Esophagus squamous epithelium (tissue), 5 donors: ENCODE data around the gene ITGB7. TPM values are rescaled to one million over a fixed set of nuclear protein-coding genes. Genes with fewer than 3 reads are reported as not detected.

Experiments
- DNase-seq: peaks from one replicate; lab custom pipeline; 2025; lab: John Stamatoyannopoulos, UW
- H3K27ac ChIP-seq, 4 donors: fragments of 200-600 bp; sonication (generic); one replicate each; pipeline ENCODE4 v1.5.1; 2016 to 2019; ENCODE audit warnings: mild to moderate bottlenecking in 1 of 4
- H3K27me3 ChIP-seq, 4 donors: fragments of 200-600 bp; sonication (generic); 1 replicate in 3 of 4; 2 replicates in 1 of 4; pipeline versions ENCODE4 v1.5.1 to v1.6.0; 2017 to 2021; ENCODE audit warnings: antibody characterized with exemption in 1 of 4
- H3K36me3 ChIP-seq, 3 donors: fragments of 200-600 bp; sonication (generic); one replicate each; pipeline ENCODE4 v1.5.1; 2016 to 2019
- H3K4me1 ChIP-seq, 3 donors: fragments of 200-600 bp; sonication (generic); one replicate each; pipeline ENCODE4 v1.5.1; 2017 to 2019
- H3K4me3 ChIP-seq, 4 donors: fragments of 200-600 bp; sonication (generic); 1 replicate in 3 of 4; 2 replicates in 1 of 4; pipeline ENCODE4 v1.5.1; 2016 to 2019; ENCODE audit warnings: mild to moderate bottlenecking in 2 of 4, moderate library complexity in 1 of 4
- H3K9me3 ChIP-seq, 3 donors: fragments of 200-600 bp; sonication (generic); one replicate each; pipeline ENCODE4 v1.5.1; 2016 to 2019
- CTCF ChIP-seq, 6 experiments: fragments of 450-650 bp in 4 of 6; fragments of 200-600 bp in 2 of 6; sonication (generic) in 2 of 6; IDR thresholded peaks; one replicate each; pipeline ENCODE4 v1.5.1; 2016 to 2019; ENCODE audit warnings: antibody characterized with exemption in 6 of 6, mild to moderate bottlenecking in 4 of 6, moderate library complexity in 4 of 6
- POLR2A ChIP-seq, 4 donors: fragments of 450-650 bp; IDR thresholded peaks; one replicate each; pipeline ENCODE4 v1.6.1; 2017; ENCODE audit warnings: antibody characterized with exemption in 4 of 4, mild to moderate bottlenecking in 4 of 4, moderate library complexity in 3 of 4
- WGBS, 2 donors: methylation state at CpG; one replicate each; pipeline ENCODE4 v1.1.5; 2018; 5-methylcytosine and 5-hydroxymethylcytosine counted together
- intact Hi-C: fragments of 100-400 bp; cut with DNase I; formaldehyde crosslinking; loops from one replicate; pipeline ENCODE4 v1.15.0; 2022
- total RNA-seq, 4 donors: library from RNA; depleted of rRNA; stranded (reverse); fragments of >200 nt; gene quantifications; one replicate each; pipeline ENCODE4 v1.1.0, GENCODE V29; 2016
- donor health status: DM: yes; HTN: yes; CAD: no.

The ITGB7 gene
- 1 to 10 TPM; 4.2 to 7.2 (median 5.9) TPM for total RNA-seq

- Histone ChIP-seq H3K27ac (peak within 1 kb of the TSS; percentile 14 to 53 (median 42)), H3K27me3 (no peaks in the 10 kb centered on the region), H3K4me1 (peaks cover 9 to 35% (median 12%) of the 10 kb centered on the region in 3 donors), H3K36me3 (peaks cover 21 to 31% (median 24%) of the 10 kb centered on the region in 3 donors), H3K4me3 (peak within 1 kb of the TSS in 3 of 4 donors; percentile 2 to 39 (median 27)), H3K9me3 (no peaks in the 10 kb centered on the region)
- 20 to 50% methylated on average over 3 to 5 of the region's 5 CpGs for WGBS, 2 donors
- intact Hi-C loops = no loop called here
- DNase-seq = no peak
- peak in 2 of 4 donors; percentile 17 to 55 for TF ChIP-seq POLR2A (IDR thresholded peaks at IDR 0.05)
- TF ChIP-seq CTCF (IDR thresholded peaks at IDR 0.05) = no peak
Measured at GRCh38 chr12:53207042-53207441, at the start of gene ITGB7. Gene ITGB7 (minus strand): TSS chr12:53207251. CDS start chr12:53200443, 6,808 bp downstream.

- H3K4me1 ChIP-seq = peaks cover 20 to 45% (median 29%) of the 10 kb centered on the region in 3 donors
- intact Hi-C loops = no loop called here
- no peak overlapping the region for H3K27ac ChIP-seq
- DNase-seq = no peak
- H3K9me3 ChIP-seq = no peaks in the 10 kb centered on the region
- TF ChIP-seq CTCF (IDR thresholded peaks at IDR 0.05) (no peak), POLR2A (IDR thresholded peaks at IDR 0.05) (no peak)
- no peak overlapping the region for H3K4me3 ChIP-seq
- WGBS, 2 donors = 53 to 67% methylated on average over 3 of the region's 3 CpGs
- H3K36me3 ChIP-seq = peaks cover 0 to 40% (median 8%) of the 10 kb centered on the region in 3 donors
- no peaks in the 10 kb centered on the region for H3K27me3 ChIP-seq
Measured at GRCh38 chr12:53255996-53256395, 48.9 kb upstream of the ITGB7 start.

- 89% methylated on average over 1 of the region's 1 CpG; no CpG with 5 or more reads in 1 of the 2 donors for WGBS, 2 donors
- intact Hi-C loops = loop anchor here (5.0 kb wide), 1 partner anchor 38 kb away; no protein-coding TSS in a partner anchor
- peak overlapping the region in 3 of 4 donors; percentile 12 to 57 (median 45) for H3K27ac ChIP-seq
Measured at GRCh38 chr12:53254816-53255545, 47.9 kb upstream of the ITGB7 start.

GRCh38 chr12:53253298-53253697, 46.2 kb upstream of the ITGB7 start:
- Histone ChIP-seq H3K4me3 (peak overlapping the region in 3 of 4 donors; percentile 62 to 95 (median 86)), H3K36me3 (peaks cover 0 to 40% (median 8%) of the 10 kb centered on the region in 3 donors), H3K4me1 (peaks cover 23 to 52% (median 32%) of the 10 kb centered on the region in 3 donors), H3K9me3 (no peaks in the 10 kb centered on the region), H3K27me3 (no peaks in the 10 kb centered on the region), H3K27ac (peak overlapping the region; percentile 91 to 97 (median 94))
- TF ChIP-seq CTCF (IDR thresholded peaks at IDR 0.05) (no peak), POLR2A (IDR thresholded peaks at IDR 0.05) (no peak)
- whole genome bisulfite sequencing, 2 donors = 78 to 91% methylated on average over 8 to 12 of the region's 13 CpGs
- DNase-seq = no peak
- intact Hi-C loops = loop anchor here (5.0 kb wide), 1 partner anchor 36 kb away; no protein-coding TSS in a partner anchor

More at GRCh38 chr12:53254816-53255545, 47.9 kb upstream of the ITGB7 start:
- Histone ChIP-seq H3K9me3 (no peaks in the 10 kb centered on the region), H3K36me3 (peaks cover 0 to 40% (median 8%) of the 10 kb centered on the region in 3 donors), H3K27me3 (no peaks in the 10 kb centered on the region), H3K4me1 (peaks cover 23 to 52% (median 32%) of the 10 kb centered on the region in 3 donors), H3K4me3 (no peak overlapping the region)
- TF ChIP-seq CTCF (IDR thresholded peaks at IDR 0.05) (no peak), POLR2A (IDR thresholded peaks at IDR 0.05) (no peak)
- no peak for DNase-seq
